GM12892 (cell line): ENCODE measurements around the gene TMEM209.

Source experiments
- POLR2A ChIP-seq: IDR thresholded peaks from 2 replicates; pipeline ENCODE4 v1.6.1; 2011; ENCODE audit warnings: low read depth, low read length, control low read depth
- POLR2AphosphoS5 ChIP-seq: IDR thresholded peaks from 2 replicates; pipeline ENCODE4 v1.6.1; 2011; ENCODE audit warnings: low read depth, low read length, control low read depth
- TAF1 ChIP-seq: IDR thresholded peaks from 2 replicates; pipeline ENCODE4 v1.6.1; 2011; ENCODE audit warnings: low read depth, mild to moderate bottlenecking, control low read depth, low read length, borderline replicate concordance

DNA sequence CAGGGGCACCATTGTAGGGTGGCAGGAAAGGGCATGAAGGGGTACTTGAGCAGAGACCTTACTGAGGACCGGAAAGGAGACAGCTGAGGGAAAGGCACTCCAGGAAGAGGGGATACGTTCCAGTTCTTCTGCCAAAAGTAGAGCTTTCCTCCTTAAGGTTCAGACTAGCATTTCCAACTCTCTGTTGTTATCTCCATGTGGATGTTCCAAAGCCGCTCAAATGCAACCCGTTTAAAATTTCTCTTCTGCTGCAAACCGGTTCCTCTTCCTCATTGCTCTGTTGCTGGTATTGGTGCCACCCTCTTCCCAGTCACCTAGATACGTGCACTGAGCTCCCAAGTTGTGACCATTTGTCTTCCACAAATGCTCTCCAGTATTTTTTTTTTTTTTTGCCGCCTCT, 47.5 kb downstream of the TMEM209 start:
- TF ChIP-seq POLR2AphosphoS5 (no peak), TAF1 (no peak), POLR2A (no peak)
